Hypothalamus (tissue), 51 donors: ENCODE measurements around the gene EXO5.
"Not testable (repeated sequence)": the region's sequence is repeated elsewhere in the genome, so short reads cannot be mapped to it uniquely, and the experiment has no call there.

Experiments
- DNase-seq, 51 donors: peaks; one replicate each; lab custom pipeline; 2025; lab: John Stamatoyannopoulos, UW

Gene EXO5

GRCh38 chr1:40508375-40509341, at the start of gene EXO5:
Gene EXO5 (plus strand): TSS chr1:40508767. CDS start chr1:40514545, 5,778 bp downstream.
- peak; percentile 13 to 87 (median 59) for DNase-seq

GRCh38 chr1:40462956-40463590, 45.5 kb upstream of the EXO5 start:
- DNase-seq: no peak

GRCh38 chr1:40469327-40469726, 39.2 kb upstream of the EXO5 start:
- DNase-seq: no peak

- no peak for DNase-seq
These were observed 33.3 kb upstream of the EXO5 start for GRCh38 chr1:40475268-40475667.

- DNase-seq: peak in 45 of 51 donors; percentile 7 to 68 (median 36)
These were observed 31.5 kb upstream of the EXO5 start, which contains the start of gene ZFP69 for GRCh38 chr1:40476924-40477677. Gene ZFP69 (plus strand): TSS chr1:40477290. CDS start chr1:40479362, 2,072 bp downstream.

- DNase-seq: peak in 13 of 51 donors; percentile 5 to 40 (median 19)
These were observed 30.9 kb upstream of the EXO5 start for GRCh38 chr1:40477678-40478053.

- DNase-seq: no peak
These were observed 30.3 kb upstream of the EXO5 start for GRCh38 chr1:40478276-40478675.

- DNase-seq: no peak
These were observed 29.4 kb upstream of the EXO5 start for GRCh38 chr1:40479156-40479555.

GRCh38 chr1:40495315-40495903, 13.2 kb upstream of the EXO5 start:
- no peak for DNase-seq

GRCh38 chr1:40502651-40503050, 5.9 kb upstream of the EXO5 start:
- DNase-seq: not testable (repeated sequence)

- no peak for DNase-seq
These were observed 594 bp upstream of the EXO5 start for GRCh38 chr1:40507973-40508372.

GRCh38 chr1:40519517-40519916, 10.9 kb downstream of the EXO5 start:
- DNase-seq: no peak

- no peak for DNase-seq
These were observed 22.3 kb downstream of the EXO5 start for GRCh38 chr1:40530735-40531380.

- peak; percentile 14 to 93 (median 81) for DNase-seq
These were observed 23.0 kb downstream of the EXO5 start, which contains the start of gene ZNF684 for GRCh38 chr1:40531381-40532061. Gene ZNF684 (plus strand): TSS chr1:40531637. CDS start chr1:40533167, 1,530 bp downstream.

- DNase-seq: no peak
These were observed 23.5 kb downstream of the EXO5 start for GRCh38 chr1:40532062-40532389.

- DNase-seq: peak in 7 of 51 donors; percentile 1 to 31 (median 6)
These were observed 24.4 kb downstream of the EXO5 start for GRCh38 chr1:40532844-40533424.

- no peak for DNase-seq
These were observed 26.0 kb downstream of the EXO5 start for GRCh38 chr1:40534589-40534988.

GRCh38 chr1:40535732-40536131, 27.2 kb downstream of the EXO5 start:
- no peak for DNase-seq

GRCh38 chr1:40539338-40539737, 30.8 kb downstream of the EXO5 start:
- no peak for DNase-seq
